Astrocyte (in vitro differentiated cells and primary cell): ENCODE measurements around the gene RALBP1. TPM values are rescaled to one million over a fixed set of nuclear protein-coding genes. Genes with fewer than 3 reads are reported as not detected.

Experiments
- DNase-seq: peaks from one replicate; pipeline ENCODE4 v3.0.0-alpha.2; 2010; ENCODE audit warnings: low read depth
- FAIRE-seq: peaks from 2 replicates; lab custom pipeline; 2011; peaks lifted over from hg19 to GRCh38; lab: Jason Lieb, UNC
- H2AFZ ChIP-seq: 2 replicates; pipeline ENCODE4 v1.6.0; 2012; ENCODE audit warnings: low read depth, low read length, inconsistent platforms
- H3K27ac ChIP-seq: 2 replicates; pipeline ENCODE4 v1.5.1; 2011; ENCODE audit warnings: low read depth, low read length, inconsistent platforms
- H3K27me3 ChIP-seq: 2 replicates; pipeline ENCODE4 v1.6.0; 2011; ENCODE audit warnings: low read length, inconsistent platforms; ENCODE audit not compliant: insufficient read depth
- H3K36me3 ChIP-seq: 2 replicates; pipeline ENCODE4 v1.5.1; 2011; ENCODE audit warnings: low read length, inconsistent platforms; ENCODE audit not compliant: insufficient read depth
- H3K4me1 ChIP-seq: 2 replicates; pipeline ENCODE4 v1.5.1; 2011; ENCODE audit warnings: low read length, inconsistent platforms; ENCODE audit not compliant: insufficient read depth
- H3K4me2 ChIP-seq: 2 replicates; pipeline ENCODE4 v1.6.0; 2012; ENCODE audit warnings: low read length, inconsistent platforms
- H3K4me3 ChIP-seq: 2 replicates; pipeline ENCODE4 v1.5.1; 2011; ENCODE audit warnings: low read depth, mild to moderate bottlenecking, low read length, inconsistent platforms; ENCODE audit not compliant: insufficient read depth
- H3K79me2 ChIP-seq: 2 replicates; pipeline ENCODE4 v1.6.0; 2012; ENCODE audit warnings: mild to moderate bottlenecking, low read length, inconsistent platforms; ENCODE audit not compliant: insufficient read depth
- H3K9ac ChIP-seq: 2 replicates; pipeline ENCODE4 v1.6.0; 2012; ENCODE audit warnings: mild to moderate bottlenecking, low read length, inconsistent platforms
- H3K9me3 ChIP-seq: 2 replicates; pipeline ENCODE4 v1.5.1; 2012; ENCODE audit warnings: low read depth, mild to moderate bottlenecking, low read length, inconsistent platforms; ENCODE audit not compliant: insufficient read depth
- H4K20me1 ChIP-seq: 2 replicates; pipeline ENCODE4 v1.6.0; 2012; ENCODE audit warnings: low read length, inconsistent platforms; ENCODE audit not compliant: insufficient read depth
- H3K27ac Mint-ChIP-seq: one replicate; pipeline ENCODE4 v1.8.0; 2021; ENCODE audit warnings: mild to moderate bottlenecking, mixed read lengths; ENCODE audit not compliant: unreplicated experiment
- H3K27me3 Mint-ChIP-seq: one replicate; pipeline ENCODE4 v1.8.0; 2021; ENCODE audit warnings: low read depth, mixed read lengths; ENCODE audit not compliant: unreplicated experiment
- H3K36me3 Mint-ChIP-seq: one replicate; pipeline ENCODE4 v1.8.0; 2021; ENCODE audit warnings: low read depth, mixed read lengths; ENCODE audit not compliant: unreplicated experiment
- H3K4me1 Mint-ChIP-seq: one replicate; pipeline ENCODE4 v1.8.0; 2021; ENCODE audit warnings: low read depth, mixed read lengths; ENCODE audit not compliant: unreplicated experiment
- H3K4me3 Mint-ChIP-seq: one replicate; pipeline ENCODE4 v1.8.0; 2021; ENCODE audit warnings: mild to moderate bottlenecking, moderate library complexity, mixed read lengths; ENCODE audit not compliant: unreplicated experiment
- H3K9me3 Mint-ChIP-seq: one replicate; pipeline ENCODE4 v1.8.0; 2021; ENCODE audit warnings: mild to moderate bottlenecking, mixed read lengths; ENCODE audit not compliant: unreplicated experiment
- EZH2 ChIP-seq: IDR thresholded peaks from 2 replicates; pipeline ENCODE4 v1.6.1; 2012; ENCODE audit warnings: mild to moderate bottlenecking, low read length, inconsistent platforms; ENCODE audit not compliant: insufficient read depth
- total RNA-seq: library from RNA; stranded (reverse); gene quantifications from 2 replicates; pipeline ENCODE4 v1.2.1, GENCODE V29; 2021
- TF ChIP-seq, protein P1 (sequence below): IDR thresholded peaks from 2 replicates; pipeline ENCODE4 v1.5.1; 2011; ENCODE audit warnings: low read depth, mild to moderate bottlenecking, inconsistent platforms, low read length, moderate library complexity; ENCODE audit not compliant: insufficient read depth

Gene RALBP1
- total RNA-seq, 1 donor from 2014 or later = 57.5 TPM

DNA sequence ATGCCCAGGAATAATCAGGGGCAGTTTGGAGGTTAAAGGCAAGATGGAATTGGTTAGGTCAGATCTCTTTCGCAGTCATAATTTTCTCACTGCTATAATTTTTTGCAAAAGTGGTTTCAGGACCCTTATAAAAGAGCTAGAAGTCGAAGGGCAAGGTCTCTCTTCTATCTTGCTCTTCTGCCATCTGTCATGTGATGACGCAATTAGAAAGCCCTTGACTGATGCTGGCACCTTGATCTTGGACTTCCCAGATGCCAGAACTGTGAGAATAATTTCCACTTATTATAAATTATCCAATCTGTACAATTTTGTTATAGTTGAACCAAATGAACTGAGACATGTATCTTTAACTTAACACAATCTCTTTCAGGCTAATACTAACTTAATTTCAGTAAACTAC is 6.3 kb upstream of the RALBP1 start:
- no peaks in the 10 kb centered on the region for H3K36me3 Mint-ChIP-seq
- H3K4me3 Mint-ChIP-seq = no peak overlapping the region
- Histone ChIP-seq H3K27ac (no peak overlapping the region), H3K79me2 (no peaks in the 10 kb centered on the region), H2AFZ (no peak overlapping the region), H3K4me3 (no peak overlapping the region), H3K36me3 (no peaks in the 10 kb centered on the region), H4K20me1 (no peaks in the 10 kb centered on the region), H3K27me3 (no peaks in the 10 kb centered on the region), H3K4me2 (no peak overlapping the region), H3K9me3 (no peaks in the 10 kb centered on the region), H3K9ac (no peak overlapping the region), H3K4me1 (peaks cover under 1% of the 10 kb centered on the region)
- TF ChIP-seq EZH2 = no peak
- TF ChIP-seq, protein P1, sequence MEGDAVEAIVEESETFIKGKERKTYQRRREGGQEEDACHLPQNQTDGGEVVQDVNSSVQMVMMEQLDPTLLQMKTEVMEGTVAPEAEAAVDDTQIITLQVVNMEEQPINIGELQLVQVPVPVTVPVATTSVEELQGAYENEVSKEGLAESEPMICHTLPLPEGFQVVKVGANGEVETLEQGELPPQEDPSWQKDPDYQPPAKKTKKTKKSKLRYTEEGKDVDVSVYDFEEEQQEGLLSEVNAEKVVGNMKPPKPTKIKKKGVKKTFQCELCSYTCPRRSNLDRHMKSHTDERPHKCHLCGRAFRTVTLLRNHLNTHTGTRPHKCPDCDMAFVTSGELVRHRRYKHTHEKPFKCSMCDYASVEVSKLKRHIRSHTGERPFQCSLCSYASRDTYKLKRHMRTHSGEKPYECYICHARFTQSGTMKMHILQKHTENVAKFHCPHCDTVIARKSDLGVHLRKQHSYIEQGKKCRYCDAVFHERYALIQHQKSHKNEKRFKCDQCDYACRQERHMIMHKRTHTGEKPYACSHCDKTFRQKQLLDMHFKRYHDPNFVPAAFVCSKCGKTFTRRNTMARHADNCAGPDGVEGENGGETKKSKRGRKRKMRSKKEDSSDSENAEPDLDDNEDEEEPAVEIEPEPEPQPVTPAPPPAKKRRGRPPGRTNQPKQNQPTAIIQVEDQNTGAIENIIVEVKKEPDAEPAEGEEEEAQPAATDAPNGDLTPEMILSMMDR = no peak
- DNase-seq (no peak), FAIRE-seq (no peak)
- no peak overlapping the region for H3K27ac Mint-ChIP-seq
- H3K9me3 Mint-ChIP-seq = peaks cover 16% of the 10 kb centered on the region
- no peaks in the 10 kb centered on the region for H3K27me3 Mint-ChIP-seq
- peaks cover 3% of the 10 kb centered on the region for H3K4me1 Mint-ChIP-seq

DNA sequence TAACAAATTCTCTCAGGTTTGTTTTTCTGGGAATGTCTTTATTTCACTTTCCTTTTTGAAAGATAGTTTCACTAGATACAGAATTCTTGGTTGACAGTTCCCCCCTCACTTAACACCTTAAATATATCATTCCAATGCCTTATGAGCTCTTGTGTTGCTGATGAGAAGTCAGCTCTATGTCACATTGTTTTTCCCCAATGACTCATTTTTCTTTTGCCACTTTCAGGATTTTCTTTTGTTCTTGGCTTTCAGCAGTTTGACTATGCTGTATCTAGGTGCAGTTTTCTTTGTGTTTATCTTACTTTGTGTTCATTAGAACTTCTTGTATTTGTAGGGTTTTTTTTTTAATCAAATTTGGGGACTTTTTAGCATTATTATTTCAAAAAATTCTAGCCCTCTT is 5.6 kb upstream of the RALBP1 start:
- Histone ChIP-seq H3K79me2 (no peaks in the 10 kb centered on the region), H3K27me3 (no peaks in the 10 kb centered on the region), H3K36me3 (no peaks in the 10 kb centered on the region), H2AFZ (no peak overlapping the region), H3K4me1 (peaks cover 6% of the 10 kb centered on the region), H3K4me3 (no peak overlapping the region), H3K9me3 (no peaks in the 10 kb centered on the region), H3K9ac (no peak overlapping the region), H3K27ac (no peak overlapping the region), H4K20me1 (no peaks in the 10 kb centered on the region), H3K4me2 (no peak overlapping the region)
- peaks cover 16% of the 10 kb centered on the region for H3K9me3 Mint-ChIP-seq
- FAIRE-seq (no peak), DNase-seq (no peak)
- TF ChIP-seq, protein P1 = no peak
- TF ChIP-seq EZH2 = no peak
- no peak overlapping the region for H3K4me3 Mint-ChIP-seq
- H3K4me1 Mint-ChIP-seq = peaks cover 7% of the 10 kb centered on the region
- H3K36me3 Mint-ChIP-seq = no peaks in the 10 kb centered on the region
- H3K27me3 Mint-ChIP-seq = no peaks in the 10 kb centered on the region
- no peak overlapping the region for H3K27ac Mint-ChIP-seq

DNA sequence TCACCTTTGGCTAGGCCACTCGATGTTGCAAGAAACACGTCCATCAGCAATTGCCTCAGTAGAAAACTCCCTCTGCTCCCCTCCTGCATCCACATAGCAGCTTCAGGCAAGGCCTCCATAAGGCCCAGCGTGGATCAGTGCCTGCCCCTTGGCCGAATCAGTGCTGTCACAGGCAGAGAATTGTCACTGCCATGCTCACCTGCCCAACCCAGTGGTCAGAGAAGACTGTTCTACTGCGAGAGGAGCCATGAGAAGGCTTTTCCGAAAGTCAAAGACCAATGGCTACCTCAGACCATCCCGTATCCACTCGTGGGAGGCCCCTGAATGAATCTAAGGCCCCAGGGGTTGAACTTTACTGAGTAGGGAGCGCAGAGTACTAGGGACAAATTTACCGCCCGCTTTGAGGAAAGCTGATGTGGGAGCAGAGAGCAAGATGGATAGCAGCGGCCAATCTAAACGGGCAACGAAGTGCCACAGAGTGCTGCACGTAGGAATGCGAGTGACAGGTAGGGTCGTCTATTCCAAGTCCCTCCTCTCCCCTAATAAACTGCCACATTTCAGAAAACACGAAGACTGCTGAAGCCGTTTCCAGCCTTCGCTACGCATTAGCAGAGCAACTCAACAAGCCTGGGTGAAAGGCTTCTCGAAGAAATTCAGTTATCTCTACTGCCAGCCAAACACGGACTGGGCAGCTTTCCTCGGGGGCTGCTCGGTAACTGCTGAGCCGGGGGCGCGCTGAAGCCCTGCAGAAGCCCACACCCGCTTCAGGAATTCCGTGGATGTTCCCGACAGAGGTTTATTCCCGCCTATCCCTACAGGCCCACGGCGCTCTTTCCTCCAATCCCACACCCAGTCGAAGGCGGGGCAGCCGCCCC is 968 bp upstream of the RALBP1 start:
- DNase-seq (peak; percentile 79), FAIRE-seq (no peak)
- Histone ChIP-seq H3K27ac (peak overlapping the region; percentile 90), H4K20me1 (peaks cover 12% of the 10 kb centered on the region), H3K4me2 (peak overlapping the region; percentile 96), H3K9ac (peak overlapping the region; percentile 91), H2AFZ (peak overlapping the region; percentile 99), H3K9me3 (no peaks in the 10 kb centered on the region), H3K36me3 (no peaks in the 10 kb centered on the region), H3K4me1 (peaks cover 11% of the 10 kb centered on the region), H3K4me3 (peak overlapping the region; percentile 82), H3K27me3 (no peaks in the 10 kb centered on the region), H3K79me2 (peaks cover 39% of the 10 kb centered on the region)
- peaks cover 3% of the 10 kb centered on the region for H3K36me3 Mint-ChIP-seq
- peaks cover 3% of the 10 kb centered on the region for H3K9me3 Mint-ChIP-seq
- H3K27me3 Mint-ChIP-seq = no peaks in the 10 kb centered on the region
- peak overlapping the region; percentile 83 for H3K27ac Mint-ChIP-seq
- H3K4me3 Mint-ChIP-seq = peak overlapping the region; percentile 88
- no peak for TF ChIP-seq EZH2
- TF ChIP-seq, protein P1 = no peak
- peaks cover 13% of the 10 kb centered on the region for H3K4me1 Mint-ChIP-seq
